A549 (cell line): ENCODE data around the gene PGS1.

Experiments
- CEBPB ChIP-seq, 2 experiments: fragments of >200 bp in 1 of 2; sonication (Bioruptor Twin) in 1 of 2; formaldehyde crosslinking in 1 of 2; IDR thresholded peaks; 2 replicates each; pipeline ENCODE4 v1.6.1; 2012 to 2016
- CHD2 ChIP-seq: fragments of 150-350 bp; IDR thresholded peaks from 2 replicates; pipeline ENCODE4 v1.6.1; 2014; ENCODE audit warnings: low read length; ENCODE audit not compliant: partially characterized antibody
- CTCF ChIP-seq: fragments of >200 bp; sonication (Bioruptor Twin); formaldehyde crosslinking; IDR thresholded peaks from 3 replicates; pipeline ENCODE4 v1.5.1; 2016
- ESRRA ChIP-seq: fragments of 150-350 bp; IDR thresholded peaks from 2 replicates; pipeline ENCODE4 v1.6.1; 2014; ENCODE audit warnings: mild to moderate bottlenecking, low read length, borderline replicate concordance
- JUN ChIP-seq, 2 experiments: fragments of >200 bp; sonication (Bioruptor Twin); formaldehyde crosslinking; IDR thresholded peaks; 2 replicates in 1 of 2; 3 replicates in 1 of 2; pipeline ENCODE4 v1.6.1; 2016 to 2017
- PBX3 ChIP-seq: IDR thresholded peaks from 2 replicates; pipeline ENCODE4 v1.6.1; 2012
- POLR2A ChIP-seq: IDR thresholded peaks from 2 replicates; pipeline ENCODE4 v1.6.1; 2012; ENCODE audit warnings: mild to moderate bottlenecking, low read length
- RAD21 ChIP-seq, 2 experiments: fragments of >200 bp in 1 of 2; sonication (Bioruptor Twin) in 1 of 2; formaldehyde crosslinking in 1 of 2; IDR thresholded peaks in 1 of 2; conservative IDR thresholded peaks in 1 of 2; 2 replicates in 1 of 2; 3 replicates in 1 of 2; pipeline ENCODE4 v1.6.1; 2012 to 2018; ENCODE audit warnings: inconsistent platforms in 1 of 2
- RCOR1 ChIP-seq: fragments of 150-350 bp; IDR thresholded peaks from 2 replicates; pipeline ENCODE4 v1.6.1; 2014; ENCODE audit warnings: antibody characterized with exemption, low read length, low read depth
- RNF2 ChIP-seq: fragments of 200-600 bp; sonication (generic); IDR thresholded peaks from 2 replicates; pipeline ENCODE4 v1.6.1; 2016; ENCODE audit warnings: low read depth, mild to moderate bottlenecking, antibody characterized with exemption, moderate library complexity, borderline replicate concordance
- USF2 ChIP-seq: fragments of 450-650 bp; IDR thresholded peaks from 2 replicates; pipeline ENCODE4 v1.6.1; 2014; ENCODE audit warnings: antibody characterized with exemption

- no peak for TF ChIP-seq POLR2A
- TF ChIP-seq USF2 = no peak
- no peak for TF ChIP-seq CTCF
- no peak for TF ChIP-seq RAD21 (conservative IDR thresholded peaks at IDR 0.05 in 1 of 2, IDR thresholded peaks at IDR 0.05 in 1 of 2)
- no peak for TF ChIP-seq RNF2
- TF ChIP-seq CEBPB (IDR thresholded peaks at IDR 0.05) = no peak
- TF ChIP-seq PBX3 = no peak
- TF ChIP-seq JUN (IDR thresholded peaks at IDR 0.05) = no peak
- TF ChIP-seq ESRRA = no peak
- no peak for TF ChIP-seq CHD2
- TF ChIP-seq RCOR1 = no peak
These were observed 91.0 kb downstream of the PGS1 start for GRCh38 chr17:78469443-78469842.
